ENCODE results near the gene RALGDS. TPM values are rescaled to one million over a fixed set of nuclear protein-coding genes. Genes with fewer than 3 reads are reported as not detected.

The RALGDS gene
- total RNA-seq, 1 donor from 2014 or later, result 39.9 TPM

GRCh38 chr9:133124907-133125275 is 3.9 kb upstream of the RALGDS start:
- Histone ChIP-seq H3K27me3 (ENCODE audit: control insufficient read depth, insufficient read depth, low read length) (no peaks in the 10 kb centered on the region), H3K36me3 (ENCODE audit: control insufficient read depth, insufficient read depth, low read length) (no peaks in the 10 kb centered on the region), H3K4me3 (ENCODE audit: low read depth, low read length) (no peak overlapping the region)
- DNase-seq (ENCODE audit: low read depth), result no peak
- no peak for TF ChIP-seq CTCF (IDR thresholded peaks at IDR 0.05; ENCODE audit: insufficient read depth, low read length, poor library complexity, severe bottlenecking)

GRCh38 chr9:133124123-133124906 is 3.3 kb upstream of the RALGDS start:
- no peak for DNase-seq (ENCODE audit: low read depth)
- Histone ChIP-seq H3K27me3 (ENCODE audit: control insufficient read depth, insufficient read depth, low read length) (no peaks in the 10 kb centered on the region), H3K4me3 (ENCODE audit: low read depth, low read length) (no peak overlapping the region), H3K36me3 (ENCODE audit: control insufficient read depth, insufficient read depth, low read length) (no peaks in the 10 kb centered on the region)
- no peak for TF ChIP-seq CTCF (IDR thresholded peaks at IDR 0.05; ENCODE audit: insufficient read depth, low read length, poor library complexity, severe bottlenecking)

GRCh38 chr9:133122935-133123611 is 2.0 kb upstream of the RALGDS start:
- no peaks in the 10 kb centered on the region for H3K27me3 ChIP-seq (ENCODE audit: control insufficient read depth, insufficient read depth, low read length)
- no peak overlapping the region for H3K4me3 ChIP-seq (ENCODE audit: low read depth, low read length)
- H3K36me3 ChIP-seq (ENCODE audit: control insufficient read depth, insufficient read depth, low read length), result no peaks in the 10 kb centered on the region
- no peak for TF ChIP-seq CTCF (IDR thresholded peaks at IDR 0.05; ENCODE audit: insufficient read depth, low read length, poor library complexity, severe bottlenecking)
- DNase-seq (ENCODE audit: low read depth), result no peak

- Histone ChIP-seq H3K36me3 (ENCODE audit: control insufficient read depth, insufficient read depth, low read length) (no peaks in the 10 kb centered on the region), H3K4me3 (ENCODE audit: low read depth, low read length) (no peak overlapping the region), H3K27me3 (ENCODE audit: control insufficient read depth, insufficient read depth, low read length) (no peaks in the 10 kb centered on the region)
- DNase-seq (ENCODE audit: low read depth), result no peak
- no peak for TF ChIP-seq CTCF (IDR thresholded peaks at IDR 0.05; ENCODE audit: insufficient read depth, low read length, poor library complexity, severe bottlenecking)
These were observed 1.5 kb upstream of the RALGDS start for GRCh38 chr9:133122605-133122934.

- Histone ChIP-seq H3K27me3 (ENCODE audit: control insufficient read depth, insufficient read depth, low read length) (no peaks in the 10 kb centered on the region), H3K4me3 (ENCODE audit: low read depth, low read length) (no peak overlapping the region), H3K36me3 (ENCODE audit: control insufficient read depth, insufficient read depth, low read length) (no peaks in the 10 kb centered on the region)
- TF ChIP-seq CTCF (IDR thresholded peaks at IDR 0.05; ENCODE audit: insufficient read depth, low read length, poor library complexity, severe bottlenecking), result no peak
- no peak for DNase-seq (ENCODE audit: low read depth)
These were observed 993 bp upstream of the RALGDS start for GRCh38 chr9:133121915-133122550.
